Measurements from ENCODE around the gene GET3. TPM values are rescaled to one million over a fixed set of nuclear protein-coding genes. Genes with fewer than 3 reads are reported as not detected.
A peak's percentile ranks its signal among the peaks of the same experiment; 100 is the strongest.

Gene GET3
- total and polyA plus RNA-seq, 2 of the 13 experiments (the other 11 are each of a cell fraction or from before 2014, with no cell fraction given), result 57.7 to 59.4 TPM

GRCh38 chr19:12792051-12792852 lies 55.0 kb downstream of the GET3 start (continued):
- TF ChIP-seq, protein P1, sequence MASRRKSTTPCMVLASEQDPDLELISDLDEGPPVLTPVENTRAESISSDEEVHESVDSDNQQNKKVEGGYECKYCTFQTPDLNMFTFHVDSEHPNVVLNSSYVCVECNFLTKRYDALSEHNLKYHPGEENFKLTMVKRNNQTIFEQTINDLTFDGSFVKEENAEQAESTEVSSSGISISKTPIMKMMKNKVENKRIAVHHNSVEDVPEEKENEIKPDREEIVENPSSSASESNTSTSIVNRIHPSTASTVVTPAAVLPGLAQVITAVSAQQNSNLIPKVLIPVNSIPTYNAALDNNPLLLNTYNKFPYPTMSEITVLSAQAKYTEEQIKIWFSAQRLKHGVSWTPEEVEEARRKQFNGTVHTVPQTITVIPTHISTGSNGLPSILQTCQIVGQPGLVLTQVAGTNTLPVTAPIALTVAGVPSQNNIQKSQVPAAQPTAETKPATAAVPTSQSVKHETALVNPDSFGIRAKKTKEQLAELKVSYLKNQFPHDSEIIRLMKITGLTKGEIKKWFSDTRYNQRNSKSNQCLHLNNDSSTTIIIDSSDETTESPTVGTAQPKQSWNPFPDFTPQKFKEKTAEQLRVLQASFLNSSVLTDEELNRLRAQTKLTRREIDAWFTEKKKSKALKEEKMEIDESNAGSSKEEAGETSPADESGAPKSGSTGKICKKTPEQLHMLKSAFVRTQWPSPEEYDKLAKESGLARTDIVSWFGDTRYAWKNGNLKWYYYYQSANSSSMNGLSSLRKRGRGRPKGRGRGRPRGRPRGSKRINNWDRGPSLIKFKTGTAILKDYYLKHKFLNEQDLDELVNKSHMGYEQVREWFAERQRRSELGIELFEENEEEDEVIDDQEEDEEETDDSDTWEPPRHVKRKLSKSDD (CRISPR knock-in tag; IDR thresholded peaks at IDR 0.05; ENCODE audit: low read depth), result peak; percentile 48; the same call in 1 of the 2 replicates
- peak; percentile 53; the same call in 1 of the 2 replicates for TF ChIP-seq BCL6 (CRISPR knock-in tag; IDR thresholded peaks at IDR 0.05)
- TF ChIP-seq KLF11 (CRISPR knock-in tag; IDR thresholded peaks at IDR 0.05), result no peak
- TF ChIP-seq, protein P2, sequence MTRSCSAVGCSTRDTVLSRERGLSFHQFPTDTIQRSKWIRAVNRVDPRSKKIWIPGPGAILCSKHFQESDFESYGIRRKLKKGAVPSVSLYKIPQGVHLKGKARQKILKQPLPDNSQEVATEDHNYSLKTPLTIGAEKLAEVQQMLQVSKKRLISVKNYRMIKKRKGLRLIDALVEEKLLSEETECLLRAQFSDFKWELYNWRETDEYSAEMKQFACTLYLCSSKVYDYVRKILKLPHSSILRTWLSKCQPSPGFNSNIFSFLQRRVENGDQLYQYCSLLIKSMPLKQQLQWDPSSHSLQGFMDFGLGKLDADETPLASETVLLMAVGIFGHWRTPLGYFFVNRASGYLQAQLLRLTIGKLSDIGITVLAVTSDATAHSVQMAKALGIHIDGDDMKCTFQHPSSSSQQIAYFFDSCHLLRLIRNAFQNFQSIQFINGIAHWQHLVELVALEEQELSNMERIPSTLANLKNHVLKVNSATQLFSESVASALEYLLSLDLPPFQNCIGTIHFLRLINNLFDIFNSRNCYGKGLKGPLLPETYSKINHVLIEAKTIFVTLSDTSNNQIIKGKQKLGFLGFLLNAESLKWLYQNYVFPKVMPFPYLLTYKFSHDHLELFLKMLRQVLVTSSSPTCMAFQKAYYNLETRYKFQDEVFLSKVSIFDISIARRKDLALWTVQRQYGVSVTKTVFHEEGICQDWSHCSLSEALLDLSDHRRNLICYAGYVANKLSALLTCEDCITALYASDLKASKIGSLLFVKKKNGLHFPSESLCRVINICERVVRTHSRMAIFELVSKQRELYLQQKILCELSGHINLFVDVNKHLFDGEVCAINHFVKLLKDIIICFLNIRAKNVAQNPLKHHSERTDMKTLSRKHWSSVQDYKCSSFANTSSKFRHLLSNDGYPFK (CRISPR knock-in tag; IDR thresholded peaks at IDR 0.05; ENCODE audit: borderline replicate concordance), result no peak
- TF ChIP-seq STAG1 (CRISPR knock-in tag; IDR thresholded peaks at IDR 0.05), result no peak
- TF ChIP-seq TP53 (CRISPR knock-in tag; conservative IDR thresholded peaks at IDR 0.05), result 0 out of 2 replicates have a peak, but pooled peaks have one; percentile 37
- no peak for TF ChIP-seq ZNF644 (CRISPR knock-in tag; IDR thresholded peaks at IDR 0.05; ENCODE audit: low read depth)
- no peak for TF ChIP-seq NR3C1 (CRISPR knock-in tag; IDR thresholded peaks at IDR 0.05)
- no peak for TF ChIP-seq FOXP1 (IDR thresholded peaks at IDR 0.05)
- no peak for TF ChIP-seq FOXP1 (CRISPR knock-in tag; IDR thresholded peaks at IDR 0.05)
- TF ChIP-seq, protein P3, sequence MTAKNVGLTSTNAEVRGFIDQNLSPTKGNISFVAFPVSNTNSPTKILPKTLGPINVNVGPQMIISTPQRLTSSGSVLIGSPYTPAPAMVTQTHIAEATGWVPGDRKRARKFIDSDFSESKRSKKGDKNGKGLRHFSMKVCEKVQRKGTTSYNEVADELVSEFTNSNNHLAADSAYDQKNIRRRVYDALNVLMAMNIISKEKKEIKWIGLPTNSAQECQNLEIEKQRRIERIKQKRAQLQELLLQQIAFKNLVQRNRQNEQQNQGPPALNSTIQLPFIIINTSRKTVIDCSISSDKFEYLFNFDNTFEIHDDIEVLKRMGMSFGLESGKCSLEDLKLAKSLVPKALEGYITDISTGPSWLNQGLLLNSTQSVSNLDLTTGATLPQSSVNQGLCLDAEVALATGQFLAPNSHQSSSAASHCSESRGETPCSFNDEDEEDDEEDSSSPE (CRISPR knock-in tag; IDR thresholded peaks at IDR 0.05), result peak; percentile 80
- peak; percentile 27; the same call in 1 of the 2 replicates for TF ChIP-seq ZNF20 (CRISPR knock-in tag; IDR thresholded peaks at IDR 0.05)
- no peak for TF ChIP-seq NFYB (CRISPR knock-in tag; IDR thresholded peaks at IDR 0.05)
- TF ChIP-seq TBP (CRISPR knock-in tag; IDR thresholded peaks at IDR 0.05), result no peak
- no peak for TF ChIP-seq SRSF9 (IDR thresholded peaks at IDR 0.05; ENCODE audit: borderline replicate concordance, insufficient read depth, low read depth, low read length, poor library complexity, severe bottlenecking)
- TF ChIP-seq CREM (IDR thresholded peaks at IDR 0.05), result peak; percentile 30; the same call in 1 of the 2 replicates
- no peak for TF ChIP-seq CREM (CRISPR knock-in tag; IDR thresholded peaks at IDR 0.05)
- TF ChIP-seq ETS1 (CRISPR knock-in tag; IDR thresholded peaks at IDR 0.05), result no peak
- TF ChIP-seq AHR (CRISPR knock-in tag; IDR thresholded peaks at IDR 0.05), result no peak
- no peak for TF ChIP-seq ZNF713 (CRISPR knock-in tag; IDR thresholded peaks at IDR 0.05)
- peak; percentile 84 for TF ChIP-seq ETV5 (CRISPR knock-in tag; IDR thresholded peaks at IDR 0.05; ENCODE audit: borderline replicate concordance)
- no peak for TF ChIP-seq NPAS2 (CRISPR knock-in tag; IDR thresholded peaks at IDR 0.05; ENCODE audit: borderline replicate concordance)
- TF ChIP-seq ZNF589 (CRISPR knock-in tag; conservative IDR thresholded peaks at IDR 0.05), result no peak

Data from HepG2 (cell line).